Right lobe of liver (tissue), 6 donors: ENCODE data around the gene PTGFR. TPM values are rescaled to one million over a fixed set of nuclear protein-coding genes. Genes with fewer than 3 reads are reported as not detected.

Experiments
- ATAC-seq, 4 donors: fragments of 200-7000 bp; cut with Tn5 transposase; one replicate each; pipeline ENCODE4 v1.9.1; 2020; ENCODE audit warnings: mild to moderate bottlenecking in 4 of 4, moderate library complexity in 4 of 4
- DNase-seq, 3 donors: peaks; one replicate each; pipeline ENCODE4 v3.0.0-alpha.2; 2020
- H3K27ac ChIP-seq, 3 donors: fragments of 200-600 bp; one replicate each; pipeline ENCODE4 v1.8.0; 2022
- H3K27me3 ChIP-seq, 2 donors: fragments of 200-600 bp; one replicate each; pipeline ENCODE4 v1.8.0; 2022
- H3K36me3 ChIP-seq, 4 donors: fragments of 200-600 bp; sonication (generic) in 1 of 4; one replicate each; pipeline versions ENCODE4 v1.5.1 to v1.8.0; 2017 to 2022; ENCODE audit warnings: control low read depth in 1 of 4
- H3K4me1 ChIP-seq, 4 donors: fragments of 200-600 bp; sonication (generic) in 1 of 4; one replicate each; pipeline versions ENCODE4 v1.5.1 to v1.8.0; 2017 to 2022; ENCODE audit warnings: control low read depth in 1 of 4
- H3K4me3 ChIP-seq, 3 donors: fragments of 200-600 bp; one replicate each; pipeline ENCODE4 v1.8.0; 2022
- H3K9me3 ChIP-seq, 4 donors: fragments of 200-600 bp; sonication (generic) in 1 of 4; one replicate each; pipeline versions ENCODE4 v1.5.1 to v1.8.0; 2017 to 2022; ENCODE audit warnings: control low read depth in 1 of 4
- POLR2A ChIP-seq: fragments of 450-650 bp; IDR thresholded peaks from one replicate; pipeline ENCODE4 v1.6.1; 2017; ENCODE audit warnings: antibody characterized with exemption, mild to moderate bottlenecking
- WGBS: methylation state at CpG from one replicate; pipeline ENCODE4 v1.1.6; 2018; ENCODE audit warnings: low coverage, low lambda C conversion rate; ENCODE audit not compliant: insufficient coverage; ENCODE audit errors: missing lambda C conversion rate; 5-methylcytosine and 5-hydroxymethylcytosine counted together
- intact Hi-C, 2 donors: fragments of 100-400 bp; cut with DNase I; formaldehyde crosslinking; loops; one replicate each; pipeline versions ENCODE4 v1.11.2 to v1.14.1; 2022
- total RNA-seq, 6 experiments: library from RNA; depleted of rRNA in 2 of 6; stranded (reverse); fragments of >200 nt in 2 of 6; fragmentation: NEBNext Ultra II Directional in 3 of 6; extraction: Animal tissue kit (Norgen Biotek cat#: 25700) in 3 of 6; gene quantifications; one replicate each; pipeline versions ENCODE4 v1.1.0 to v1.2.4, GENCODE V29; 2016 to 2023
- TF ChIP-seq, protein P1 (sequence below), 4 donors: fragments of 200-600 bp in 3 of 4; fragments of 450-650 bp in 1 of 4; IDR thresholded peaks; one replicate each; pipeline versions ENCODE4 v1.5.1 to v1.8.0; 2016 to 2022; ENCODE audit warnings: antibody characterized with exemption in 4 of 4, mild to moderate bottlenecking in 2 of 4
- donor health status: DM: no; HTN: yes; CAD: no.
- donor health status: DM: no; HTN: no; CAD: no.
- donor health status: DM: no; HTN: no; CAD: no.
- donor health status: DM: no; HTN: yes; CAD: no.
- donor health status: DM: no; HTN: yes; CAD: no.

The PTGFR gene
- total RNA-seq, 6 experiments from 2014 or later, result 0.95 to 10.5 (median 2.8) TPM

DNA sequence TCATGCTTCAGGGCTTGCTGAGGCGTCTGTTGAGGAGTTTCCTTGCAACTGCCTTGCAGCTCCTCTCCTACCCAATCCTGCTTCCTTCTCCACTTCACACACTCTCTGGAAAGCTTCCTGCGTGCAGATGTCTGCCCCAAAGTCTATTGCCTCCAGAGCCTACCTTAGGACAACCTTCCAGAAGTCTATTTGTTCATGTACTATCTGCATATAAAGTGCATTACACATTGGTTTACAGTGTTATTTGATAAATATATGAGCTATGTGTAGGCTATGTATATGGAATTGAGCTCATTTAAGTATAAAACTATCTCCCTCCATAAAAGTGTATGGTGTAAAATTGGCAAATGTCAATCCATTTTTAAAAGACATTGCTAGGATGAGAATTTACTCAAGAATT lies 9.8 kb downstream of the PTGFR start:
- Histone ChIP-seq H3K4me3 (no peak overlapping the region), H3K27me3 (no peaks in the 10 kb centered on the region), H3K9me3 (no peaks in the 10 kb centered on the region), H3K36me3 (no peaks in the 10 kb centered on the region), H3K27ac (no peak overlapping the region), H3K4me1 (no peaks in the 10 kb centered on the region)
- WGBS, result 63% methylated on average over 1 of the region's 2 CpGs
- intact Hi-C loops, result no loop called here
- TF ChIP-seq POLR2A, result no peak
- TF ChIP-seq, protein P1, sequence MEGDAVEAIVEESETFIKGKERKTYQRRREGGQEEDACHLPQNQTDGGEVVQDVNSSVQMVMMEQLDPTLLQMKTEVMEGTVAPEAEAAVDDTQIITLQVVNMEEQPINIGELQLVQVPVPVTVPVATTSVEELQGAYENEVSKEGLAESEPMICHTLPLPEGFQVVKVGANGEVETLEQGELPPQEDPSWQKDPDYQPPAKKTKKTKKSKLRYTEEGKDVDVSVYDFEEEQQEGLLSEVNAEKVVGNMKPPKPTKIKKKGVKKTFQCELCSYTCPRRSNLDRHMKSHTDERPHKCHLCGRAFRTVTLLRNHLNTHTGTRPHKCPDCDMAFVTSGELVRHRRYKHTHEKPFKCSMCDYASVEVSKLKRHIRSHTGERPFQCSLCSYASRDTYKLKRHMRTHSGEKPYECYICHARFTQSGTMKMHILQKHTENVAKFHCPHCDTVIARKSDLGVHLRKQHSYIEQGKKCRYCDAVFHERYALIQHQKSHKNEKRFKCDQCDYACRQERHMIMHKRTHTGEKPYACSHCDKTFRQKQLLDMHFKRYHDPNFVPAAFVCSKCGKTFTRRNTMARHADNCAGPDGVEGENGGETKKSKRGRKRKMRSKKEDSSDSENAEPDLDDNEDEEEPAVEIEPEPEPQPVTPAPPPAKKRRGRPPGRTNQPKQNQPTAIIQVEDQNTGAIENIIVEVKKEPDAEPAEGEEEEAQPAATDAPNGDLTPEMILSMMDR (IDR thresholded peaks at IDR 0.05), result no peak
- ATAC-seq, result no peak
- DNase-seq, result no peak

DNA sequence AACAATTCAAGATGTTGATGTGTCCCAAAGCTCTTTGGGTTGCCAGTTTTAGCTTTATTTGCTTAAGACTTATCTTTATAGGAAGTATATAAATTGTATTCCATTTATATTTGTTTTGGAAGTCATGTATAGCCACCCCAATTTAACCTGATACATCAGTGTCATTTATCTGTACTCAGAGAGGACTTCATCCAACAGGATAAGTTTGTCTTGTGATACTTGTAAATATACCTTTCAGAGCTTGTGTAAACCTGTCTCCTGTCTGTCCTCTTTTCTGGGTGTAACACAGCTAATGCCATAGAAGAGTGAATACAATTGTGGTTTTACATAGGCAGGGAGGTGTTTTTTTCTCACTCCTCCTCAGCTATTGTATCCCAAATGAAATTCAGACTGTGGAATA lies 10.4 kb downstream of the PTGFR start:
- ATAC-seq (peak in 2 of 4 donors; percentile 62 to 69), DNase-seq (no peak)
- no peak for TF ChIP-seq POLR2A
- TF ChIP-seq, protein P1 (IDR thresholded peaks at IDR 0.05), result no peak
- Histone ChIP-seq H3K4me1 (no peaks in the 10 kb centered on the region), H3K9me3 (no peaks in the 10 kb centered on the region), H3K4me3 (no peak overlapping the region), H3K27me3 (no peaks in the 10 kb centered on the region), H3K36me3 (no peaks in the 10 kb centered on the region), H3K27ac (no peak overlapping the region)
- intact Hi-C loops, result no loop called here

DNA sequence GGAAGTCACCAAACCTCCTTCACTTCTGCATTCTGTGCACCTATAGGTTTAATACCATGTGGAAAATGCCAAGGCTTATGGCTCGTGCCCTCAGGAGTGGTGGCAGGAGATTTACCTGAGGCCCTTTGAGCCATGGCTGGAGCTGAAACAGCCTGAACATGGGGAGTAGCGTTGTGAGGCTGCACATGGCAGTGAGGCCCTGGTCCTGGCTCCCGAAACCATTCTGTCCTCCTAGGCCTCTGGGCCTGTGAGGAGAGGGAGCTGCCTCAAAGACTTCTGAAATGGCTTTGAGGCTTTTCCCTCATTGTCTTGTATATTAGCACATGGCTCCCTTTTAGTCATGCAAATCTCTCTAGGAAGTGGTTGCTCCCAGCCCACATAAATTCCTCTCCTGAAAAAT lies 20.6 kb downstream of the PTGFR start:
- ATAC-seq (no peak), DNase-seq (no peak)
- Histone ChIP-seq H3K36me3 (no peaks in the 10 kb centered on the region), H3K9me3 (no peaks in the 10 kb centered on the region), H3K27me3 (no peaks in the 10 kb centered on the region), H3K4me3 (no peak overlapping the region), H3K4me1 (no peaks in the 10 kb centered on the region), H3K27ac (no peak overlapping the region)
- intact Hi-C loops, result no loop called here
- TF ChIP-seq, protein P1 (IDR thresholded peaks at IDR 0.05), result no peak
- WGBS, result no CpG with 5 or more reads among the region's 3 CpGs

DNA sequence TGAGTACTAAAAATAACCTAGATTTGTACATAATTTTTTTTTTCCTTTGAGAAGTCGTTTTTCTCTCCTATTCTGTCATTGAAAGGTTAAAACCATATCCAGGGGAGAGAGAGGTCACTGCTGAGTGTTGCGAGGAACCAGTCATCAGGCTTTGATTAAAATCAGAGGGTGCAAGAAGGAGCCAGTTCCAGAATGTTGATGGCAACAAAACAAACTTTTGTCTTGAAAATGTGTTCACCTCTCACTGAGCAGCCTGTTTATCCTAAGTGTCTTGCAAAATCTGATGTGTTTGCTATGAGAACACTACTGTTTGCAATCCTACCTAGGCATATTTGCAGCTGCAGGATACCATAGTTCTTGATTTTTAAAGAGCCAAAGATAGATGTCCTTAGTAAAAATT lies 25.9 kb downstream of the PTGFR start:
- WGBS, result 30% methylated on average over 2 of the region's 2 CpGs
- H3K9me3 ChIP-seq, result no peaks in the 10 kb centered on the region
- no peaks in the 10 kb centered on the region for H3K27me3 ChIP-seq
- ATAC-seq (no peak), DNase-seq (no peak)
- no peak overlapping the region for H3K4me3 ChIP-seq
- intact Hi-C loops, result no loop called here
- H3K4me1 ChIP-seq, result no peaks in the 10 kb centered on the region
- H3K36me3 ChIP-seq, result no peaks in the 10 kb centered on the region
- no peak overlapping the region for H3K27ac ChIP-seq
- TF ChIP-seq POLR2A, result no peak
- TF ChIP-seq, protein P1 (IDR thresholded peaks at IDR 0.05), result no peak

DNA sequence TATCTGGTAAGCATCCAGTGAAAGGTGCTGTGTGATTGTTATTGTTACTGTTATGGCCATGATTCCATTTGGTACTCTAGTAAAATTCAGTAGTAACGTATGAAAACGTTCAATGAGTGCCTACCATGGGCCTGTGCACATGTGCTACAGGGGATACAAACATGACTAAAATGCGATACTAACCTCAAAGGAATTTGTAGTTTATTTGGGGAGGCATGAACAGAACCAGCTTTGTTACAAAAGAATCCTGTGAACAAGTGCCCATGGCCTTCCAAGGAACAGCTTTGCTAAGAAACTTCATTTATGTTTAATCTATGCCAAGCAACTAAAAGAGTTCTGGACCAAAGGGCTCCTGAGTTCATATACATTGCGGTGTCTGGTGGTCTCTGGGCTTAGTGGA lies 28.7 kb downstream of the PTGFR start:
- Histone ChIP-seq H3K27ac (no peak overlapping the region), H3K4me1 (no peaks in the 10 kb centered on the region), H3K36me3 (no peaks in the 10 kb centered on the region), H3K27me3 (no peaks in the 10 kb centered on the region), H3K4me3 (no peak overlapping the region), H3K9me3 (no peaks in the 10 kb centered on the region)
- WGBS, result 75% methylated on average over 4 of the region's 4 CpGs
- ATAC-seq (no peak), DNase-seq (no peak)
- TF ChIP-seq, protein P1 (IDR thresholded peaks at IDR 0.05), result no peak
- no peak for TF ChIP-seq POLR2A
- intact Hi-C loops, result no loop called here
